ACC112 (cell line): ENCODE data around the gene PIK3R6.
A peak's percentile ranks its signal among the peaks of the same experiment; 100 is the strongest.
"Not testable (repeated sequence)": the region's sequence is repeated elsewhere in the genome, so short reads cannot be mapped to it uniquely, and the experiment has no call there.

Experiments
- H2AFZ ChIP-seq: fragments of 200-600 bp; sonication (generic); one replicate; pipeline ENCODE4 v1.6.0; 2017; ENCODE audit warnings: antibody characterized with exemption, low read length; ENCODE audit not compliant: unreplicated experiment
- H3K27ac ChIP-seq: fragments of 200-600 bp; sonication (generic); 2 replicates; pipeline ENCODE4 v1.5.1; 2014; ENCODE audit warnings: low read depth, mild to moderate bottlenecking, antibody characterized with exemption, low read length, moderate library complexity
- H3K27me3 ChIP-seq: fragments of 200-600 bp; sonication (generic); 2 replicates; pipeline ENCODE4 v1.6.1; 2014; ENCODE audit warnings: mild to moderate bottlenecking, antibody characterized with exemption, low read length, moderate library complexity, mixed read lengths; ENCODE audit not compliant: insufficient read depth
- H3K36me3 ChIP-seq: fragments of 200-600 bp; sonication (generic); 2 replicates; pipeline ENCODE4 v1.6.1; 2016; ENCODE audit warnings: mild to moderate bottlenecking, antibody characterized with exemption, low read length, moderate library complexity, mixed read lengths; ENCODE audit not compliant: insufficient read depth
- H3K4me1 ChIP-seq: fragments of 200-600 bp; sonication (generic); one replicate; pipeline ENCODE4 v1.6.1; 2016; ENCODE audit warnings: low read length, mixed read lengths; ENCODE audit not compliant: insufficient read depth, unreplicated experiment, control insufficient read depth
- H3K4me3 ChIP-seq: fragments of 200-600 bp; sonication (generic); 2 replicates; pipeline ENCODE4 v1.5.1; 2014; ENCODE audit warnings: mild to moderate bottlenecking, low read depth, low read length
- H3K79me2 ChIP-seq: fragments of 200-600 bp; sonication (generic); one replicate; pipeline ENCODE4 v1.6.0; 2016; ENCODE audit warnings: low read length; ENCODE audit not compliant: control insufficient read depth, unreplicated experiment, insufficient read depth

The PIK3R6 gene

DNA sequence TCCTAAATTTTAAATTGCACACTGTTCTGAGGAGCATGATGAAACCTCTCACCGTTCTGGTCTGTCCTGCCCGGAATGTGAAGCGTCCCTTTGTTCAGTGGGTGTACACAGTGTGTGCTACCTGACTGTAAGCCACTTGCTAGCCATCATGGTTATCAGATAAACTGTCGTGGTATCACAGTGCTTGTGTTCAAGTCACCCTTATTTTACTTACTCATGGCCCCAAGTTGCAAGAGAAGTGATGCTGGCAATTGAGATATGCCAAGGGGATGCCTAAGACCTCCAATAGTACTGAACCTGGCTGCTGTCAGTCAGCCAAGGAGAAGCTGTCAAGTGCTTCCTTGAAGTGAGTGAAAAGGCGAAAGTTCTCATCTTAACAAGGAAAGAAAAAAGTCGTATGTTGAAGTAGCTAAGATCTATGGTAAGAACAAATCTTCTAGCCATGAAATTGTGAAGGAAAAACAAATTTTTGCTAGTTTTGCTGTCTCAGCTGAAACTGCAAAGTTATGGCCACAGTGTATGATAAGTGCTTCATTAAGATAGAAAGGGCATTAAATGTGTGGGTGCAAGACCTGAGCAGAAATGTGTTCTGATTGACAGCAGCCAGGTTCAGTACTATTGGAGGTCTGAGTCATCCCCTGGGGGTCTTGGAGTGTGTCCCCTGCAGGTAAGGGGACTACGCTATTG, 5.8 kb downstream of the PIK3R6 start:
- no peaks in the 10 kb centered on the region; the same call in 1 of the 2 replicates for H3K27me3 ChIP-seq
- H3K27ac ChIP-seq: no peak overlapping the region
- no peak overlapping the region for H3K4me3 ChIP-seq
- no peaks in the 10 kb centered on the region for H3K36me3 ChIP-seq
- peaks cover 27% of the 10 kb centered on the region for H3K4me1 ChIP-seq
- H2AFZ ChIP-seq: no peak overlapping the region
- H3K79me2 ChIP-seq: no peaks in the 10 kb centered on the region

DNA sequence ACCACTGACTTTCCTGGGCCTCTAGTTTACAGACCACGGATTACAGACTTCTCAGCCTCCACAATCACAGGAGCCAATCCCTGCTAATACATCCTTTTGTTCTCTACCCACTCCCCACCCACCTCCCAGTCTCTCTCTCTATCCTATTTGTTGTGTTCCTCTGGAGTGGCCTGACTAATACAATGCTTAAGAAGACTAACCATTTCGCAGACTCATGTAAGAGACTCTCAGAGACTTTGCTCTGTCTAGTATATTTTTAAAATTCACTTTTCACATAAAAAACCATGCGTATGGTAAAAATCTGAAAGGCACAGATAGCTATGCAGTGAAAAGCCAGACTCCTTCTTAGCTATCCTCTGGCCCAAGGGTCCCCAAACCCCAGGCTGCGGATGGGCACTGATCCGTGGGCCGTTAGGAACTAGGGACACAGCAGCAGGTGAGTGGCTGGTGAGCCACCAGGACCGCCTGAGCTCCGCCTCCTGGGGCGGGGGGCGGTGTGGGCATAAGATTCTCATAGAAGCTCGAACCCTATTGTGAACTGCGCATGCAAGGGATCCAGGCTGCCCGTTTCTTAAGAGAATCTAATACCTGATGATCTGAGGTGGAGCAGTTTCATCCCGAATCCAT, 7.6 kb downstream of the PIK3R6 start:
- Histone ChIP-seq H2AFZ (no peak overlapping the region), H3K36me3 (no peaks in the 10 kb centered on the region), H3K4me1 (peaks cover 27% of the 10 kb centered on the region), H3K79me2 (no peaks in the 10 kb centered on the region), H3K27me3 (no peaks in the 10 kb centered on the region; the same call in 1 of the 2 replicates), H3K27ac (peak overlapping the region; percentile 63), H3K4me3 (no peak overlapping the region)

DNA sequence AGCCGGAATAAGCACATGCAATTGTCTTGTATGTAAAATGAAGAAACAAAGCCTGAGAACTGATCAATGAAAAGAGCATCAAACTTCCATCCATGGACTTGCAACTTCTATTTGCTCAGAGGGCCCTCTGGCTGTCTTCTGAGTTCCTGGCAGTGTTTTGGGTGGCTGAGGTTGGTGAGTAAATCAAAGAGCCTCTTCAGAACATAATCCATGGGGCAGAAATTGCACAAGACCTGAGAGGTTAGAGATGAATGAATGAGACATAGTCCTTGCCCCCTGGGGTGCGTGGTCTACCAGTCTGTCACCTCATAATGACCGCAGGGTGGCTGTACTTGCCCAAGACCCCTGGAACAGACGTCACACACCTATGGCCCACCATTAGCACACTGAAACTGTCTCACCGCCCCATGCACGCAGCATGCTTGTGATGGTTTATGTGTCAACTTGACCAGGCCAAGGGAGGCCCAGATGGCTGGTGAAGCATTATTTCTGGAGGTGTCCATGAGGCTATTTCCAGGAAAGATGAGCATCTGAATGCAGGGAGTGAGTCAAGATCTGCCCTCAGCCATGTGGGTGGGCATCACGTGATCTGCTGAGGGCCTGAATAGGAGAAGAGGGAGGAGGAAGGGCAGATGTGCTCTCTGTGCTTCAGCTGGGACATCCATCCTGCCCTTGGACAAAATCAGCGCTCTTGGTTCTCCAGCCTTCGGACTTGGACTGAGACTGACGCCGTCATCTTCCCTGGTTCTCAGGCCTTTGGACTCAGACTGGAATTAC, 8.3 kb downstream of the PIK3R6 start:
- no peaks in the 10 kb centered on the region for H3K36me3 ChIP-seq
- H3K27me3 ChIP-seq: no peaks in the 10 kb centered on the region
- no peak overlapping the region for H2AFZ ChIP-seq
- no peaks in the 10 kb centered on the region for H3K79me2 ChIP-seq
- H3K4me1 ChIP-seq: peaks cover 27% of the 10 kb centered on the region
- H3K27ac ChIP-seq: peak overlapping the region; percentile 72
- H3K4me3 ChIP-seq: no peak overlapping the region

DNA sequence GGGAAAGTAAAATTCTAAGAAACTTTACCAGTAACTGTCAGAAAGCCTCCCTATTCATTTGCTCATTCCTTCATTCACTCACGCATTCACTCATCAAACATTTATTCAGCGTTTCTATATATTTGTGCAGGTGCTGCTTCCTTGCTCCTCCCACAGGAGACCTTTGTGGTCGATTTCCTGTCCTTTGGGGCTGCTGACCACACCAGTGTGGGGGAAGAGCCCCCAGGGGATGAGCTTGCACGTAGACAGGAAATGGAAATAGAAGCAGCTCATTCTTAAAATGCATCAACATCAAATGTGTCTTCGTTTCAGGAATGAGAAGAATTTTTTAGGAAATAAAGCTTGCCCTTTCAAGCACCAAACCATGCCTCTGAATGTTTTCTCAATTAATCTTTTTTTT, 9.6 kb downstream of the PIK3R6 start:
- peak overlapping the region; percentile 72 for H3K27ac ChIP-seq
- H3K4me3 ChIP-seq: no peak overlapping the region
- no peaks in the 10 kb centered on the region for H3K27me3 ChIP-seq
- no peak overlapping the region for H2AFZ ChIP-seq
- H3K79me2 ChIP-seq: no peaks in the 10 kb centered on the region
- H3K4me1 ChIP-seq: peaks cover 27% of the 10 kb centered on the region
- H3K36me3 ChIP-seq: no peaks in the 10 kb centered on the region

DNA sequence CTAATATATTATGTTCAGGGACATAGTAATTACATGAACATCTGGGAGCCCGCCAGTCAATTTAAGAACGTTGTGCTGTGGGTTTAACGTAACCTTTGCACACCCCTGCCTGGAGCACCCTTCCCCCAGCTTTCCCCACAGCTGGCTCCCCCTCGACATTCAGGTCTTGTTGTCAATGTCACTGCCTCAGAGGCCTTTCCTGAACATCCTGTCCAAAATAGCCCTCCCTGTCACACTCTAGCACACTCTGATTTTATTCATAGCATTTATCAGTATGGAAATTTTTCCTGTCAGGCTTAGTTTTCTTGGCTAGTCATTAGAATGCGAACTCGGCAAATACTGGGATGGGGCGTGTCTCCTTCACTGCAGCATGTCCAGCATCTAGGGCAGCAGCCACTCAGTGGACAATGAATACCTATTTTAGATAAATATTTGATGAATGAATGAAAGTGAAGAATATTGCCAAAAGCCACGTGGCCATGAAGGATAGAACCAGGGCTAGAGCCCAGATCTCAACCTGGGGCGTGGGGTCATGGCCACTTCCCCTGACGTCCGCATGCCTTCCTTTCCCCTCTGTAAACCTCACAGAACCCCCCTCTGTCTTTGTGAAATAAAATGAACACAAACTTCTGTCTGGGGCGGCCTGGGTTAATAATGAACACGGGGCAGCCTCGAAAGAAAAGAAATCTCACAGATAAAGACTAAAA, 10.5 kb downstream of the PIK3R6 start:
- no peaks in the 10 kb centered on the region for H3K79me2 ChIP-seq
- H3K36me3 ChIP-seq: no peaks in the 10 kb centered on the region
- H3K4me1 ChIP-seq: peaks cover 27% of the 10 kb centered on the region
- H2AFZ ChIP-seq: no peak overlapping the region
- no peak overlapping the region for H3K4me3 ChIP-seq
- no peak overlapping the region for H3K27ac ChIP-seq
- no peaks in the 10 kb centered on the region for H3K27me3 ChIP-seq

DNA sequence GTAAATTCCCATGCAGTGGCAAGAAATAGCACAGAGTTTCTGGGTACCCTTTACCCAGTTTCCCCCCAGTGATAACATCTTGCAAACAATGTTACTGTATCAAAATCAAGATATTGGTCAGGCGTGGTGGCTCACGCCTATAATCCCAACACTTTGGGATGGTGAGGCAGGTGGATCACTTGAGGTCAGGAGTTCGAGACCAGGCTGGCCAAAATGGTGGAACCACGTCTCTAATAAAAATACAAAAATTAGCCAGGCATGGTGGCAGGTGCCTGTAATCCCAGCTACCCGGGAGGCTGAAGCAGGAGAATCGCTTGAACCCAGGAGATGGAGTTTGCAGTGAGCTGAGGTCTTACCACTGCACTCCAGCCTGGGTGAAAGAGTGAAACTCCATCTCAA, 11.3 kb downstream of the PIK3R6 start:
- H3K79me2 ChIP-seq, H3K36me3 ChIP-seq, H3K27me3 ChIP-seq, H3K27ac ChIP-seq, H2AFZ ChIP-seq, H3K4me3 ChIP-seq: not testable (repeated sequence)
- peaks cover 27% of the 10 kb centered on the region for H3K4me1 ChIP-seq

DNA sequence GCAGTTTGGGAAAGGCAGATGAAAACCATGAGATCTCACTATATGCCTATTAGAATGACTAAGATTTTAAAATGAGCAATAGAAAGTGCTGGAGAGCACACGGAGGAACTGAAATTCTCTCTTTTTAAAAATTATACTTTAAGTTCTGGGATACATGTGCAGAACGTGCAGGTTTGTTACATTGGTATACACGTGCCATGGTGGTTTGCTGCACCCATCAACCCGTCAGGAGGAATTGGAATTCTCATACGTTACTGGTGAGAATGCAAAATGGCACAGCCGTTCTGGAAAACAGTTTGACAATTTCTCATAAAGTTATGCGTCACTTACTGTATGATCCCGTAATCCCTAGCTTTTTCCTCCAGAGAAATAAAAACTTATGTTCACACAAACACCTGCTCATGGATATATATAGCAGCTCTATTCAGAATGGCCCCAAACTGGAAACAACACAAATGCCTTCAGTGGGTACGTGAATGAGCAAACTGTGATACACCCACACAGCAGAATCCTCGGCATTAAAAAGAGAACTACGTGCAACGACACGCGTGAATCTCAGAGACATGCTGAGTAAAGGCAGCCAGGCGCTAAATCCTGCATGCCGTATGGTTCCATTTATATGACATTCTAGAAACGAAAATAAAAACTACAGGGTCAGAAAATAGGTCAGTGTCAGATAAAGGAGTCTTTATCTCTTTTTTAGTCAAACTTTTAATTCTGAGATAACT, 11.8 kb downstream of the PIK3R6 start:
- Histone ChIP-seq H3K27ac (no peak overlapping the region), H3K79me2 (no peaks in the 10 kb centered on the region), H3K27me3 (no peaks in the 10 kb centered on the region), H3K4me3 (no peak overlapping the region), H3K4me1 (peaks cover 27% of the 10 kb centered on the region), H3K36me3 (no peaks in the 10 kb centered on the region), H2AFZ (no peak overlapping the region)

DNA sequence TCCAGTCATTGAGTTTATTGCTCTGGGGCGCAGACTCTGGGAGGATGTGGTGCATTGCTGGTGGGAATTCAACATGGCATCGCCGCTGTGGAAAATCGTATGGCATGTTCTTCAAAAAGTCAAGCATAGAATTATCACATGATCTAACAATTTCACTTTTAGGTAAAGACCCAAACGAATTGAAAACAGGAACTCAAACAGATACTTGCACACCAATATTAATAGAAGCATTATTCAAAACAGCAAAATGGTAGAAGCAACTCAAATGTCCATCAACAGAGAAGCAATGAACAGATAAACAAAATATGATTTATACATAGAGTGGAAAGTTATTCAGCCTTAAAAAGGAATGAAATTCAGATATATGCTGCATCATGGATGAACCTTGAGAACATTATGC, 15.9 kb downstream of the PIK3R6 start:
- no peak overlapping the region for H3K27ac ChIP-seq
- no peaks in the 10 kb centered on the region for H3K36me3 ChIP-seq
- H3K79me2 ChIP-seq: no peaks in the 10 kb centered on the region
- no peak overlapping the region for H3K4me3 ChIP-seq
- H3K27me3 ChIP-seq: no peaks in the 10 kb centered on the region
- no peak overlapping the region for H2AFZ ChIP-seq
- no peaks in the 10 kb centered on the region for H3K4me1 ChIP-seq

DNA sequence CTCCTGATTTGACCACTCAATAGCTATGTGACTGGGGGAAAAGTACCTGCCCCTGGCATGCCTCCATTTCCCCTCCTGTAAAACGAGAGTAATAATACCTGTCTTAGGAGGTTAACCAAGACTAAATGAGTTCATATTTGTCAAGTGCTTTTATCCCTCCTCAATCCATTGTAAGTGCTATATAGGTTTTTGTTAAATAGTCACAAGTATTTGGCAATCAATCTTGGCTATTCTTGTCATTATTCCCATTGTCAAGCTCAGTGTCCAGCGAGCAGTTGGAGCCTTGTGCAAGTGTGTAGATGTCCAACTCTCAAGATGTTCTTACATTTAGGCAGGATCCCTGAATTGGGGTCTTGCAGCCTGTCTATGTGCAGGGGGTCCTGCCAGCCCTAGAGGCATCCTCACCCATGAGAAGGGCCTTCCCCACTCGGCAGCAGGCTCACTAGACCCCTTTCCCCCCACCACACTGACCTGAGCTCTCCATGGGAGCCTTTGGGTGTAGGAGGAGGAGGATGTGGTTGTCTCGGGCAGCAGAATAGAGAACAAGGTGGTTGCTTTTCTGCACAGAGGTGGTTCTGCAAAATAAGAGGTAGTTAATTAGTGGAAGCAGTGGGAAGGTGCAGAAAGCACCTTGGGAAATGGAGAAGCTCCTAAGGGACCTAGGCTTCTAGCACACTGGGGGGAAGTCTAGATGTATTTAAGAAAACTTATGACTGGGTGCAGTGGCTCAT, 18.0 kb downstream of the PIK3R6 start:
- no peak overlapping the region for H3K4me3 ChIP-seq
- H3K4me1 ChIP-seq: no peaks in the 10 kb centered on the region
- no peaks in the 10 kb centered on the region for H3K36me3 ChIP-seq
- H2AFZ ChIP-seq: no peak overlapping the region
- H3K27me3 ChIP-seq: no peaks in the 10 kb centered on the region
- no peaks in the 10 kb centered on the region for H3K79me2 ChIP-seq
- H3K27ac ChIP-seq: no peak overlapping the region
